NB4 (cell line): ENCODE results near the gene CLIC5.

Experiments used
- MAX ChIP-seq: IDR thresholded peaks from 2 replicates; pipeline ENCODE4 v1.6.1; 2011; ENCODE audit warnings: low read depth, low read length
- POLR2A ChIP-seq: IDR thresholded peaks from 2 replicates; pipeline ENCODE4 v1.6.1; 2011; ENCODE audit warnings: mild to moderate bottlenecking; ENCODE audit not compliant: insufficient read length; ENCODE audit errors: extremely low read depth
- TF ChIP-seq, protein P1 (sequence below): IDR thresholded peaks from one replicate; pipeline ENCODE4 v1.5.1; 2012; ENCODE audit warnings: low read depth, low read length

- TF ChIP-seq, protein P1, sequence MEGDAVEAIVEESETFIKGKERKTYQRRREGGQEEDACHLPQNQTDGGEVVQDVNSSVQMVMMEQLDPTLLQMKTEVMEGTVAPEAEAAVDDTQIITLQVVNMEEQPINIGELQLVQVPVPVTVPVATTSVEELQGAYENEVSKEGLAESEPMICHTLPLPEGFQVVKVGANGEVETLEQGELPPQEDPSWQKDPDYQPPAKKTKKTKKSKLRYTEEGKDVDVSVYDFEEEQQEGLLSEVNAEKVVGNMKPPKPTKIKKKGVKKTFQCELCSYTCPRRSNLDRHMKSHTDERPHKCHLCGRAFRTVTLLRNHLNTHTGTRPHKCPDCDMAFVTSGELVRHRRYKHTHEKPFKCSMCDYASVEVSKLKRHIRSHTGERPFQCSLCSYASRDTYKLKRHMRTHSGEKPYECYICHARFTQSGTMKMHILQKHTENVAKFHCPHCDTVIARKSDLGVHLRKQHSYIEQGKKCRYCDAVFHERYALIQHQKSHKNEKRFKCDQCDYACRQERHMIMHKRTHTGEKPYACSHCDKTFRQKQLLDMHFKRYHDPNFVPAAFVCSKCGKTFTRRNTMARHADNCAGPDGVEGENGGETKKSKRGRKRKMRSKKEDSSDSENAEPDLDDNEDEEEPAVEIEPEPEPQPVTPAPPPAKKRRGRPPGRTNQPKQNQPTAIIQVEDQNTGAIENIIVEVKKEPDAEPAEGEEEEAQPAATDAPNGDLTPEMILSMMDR, result no peak
- TF ChIP-seq POLR2A (no peak), MAX (no peak)
Observed at GRCh38 chr6:45886776-45887175, 128.9 kb downstream of the CLIC5 start.
